HCT116 (cell line): ENCODE results near the gene DMGDH. TPM values are rescaled to one million over a fixed set of nuclear protein-coding genes. Genes with fewer than 3 reads are reported as not detected.

Experiments used
- ATAC-seq: fragments of 200-7000 bp; cut with Tn5 transposase; 2 replicates; pipeline ENCODE4 v1.9.1; 2020; ENCODE audit warnings: mild to moderate bottlenecking, moderate library complexity
- BruUV-seq: library from RNA; stranded (reverse); fragments of 400-500 nt; replicated peaks from 2 replicates; lab custom pipeline; 2021; lab: Mats Ljungman, UMichigan
- CTCF ChIA-PET: fragments of 300-600 bp; sonication (Branson Sonifier 250); formaldehyde crosslinking; loops from one replicate; lab custom pipeline; 2021; ENCODE audit warnings: antibody characterized with exemption; lab: Charles Lee
- POLR2A ChIA-PET: fragments of 300-600, 350-600 bp; sonication (Branson Sonifier 250); formaldehyde crosslinking; loops from one replicate; lab custom pipeline; 2021; ENCODE audit warnings: antibody characterized with exemption; lab: Charles Lee
- RAD21 ChIA-PET, 2 experiments: fragments of 300-600 bp; sonication (Branson Sonifier 250); formaldehyde crosslinking; loops; one replicate each; lab custom pipeline; 2023; ENCODE audit warnings: low total read pairs in 2 of 2; ENCODE audit not compliant: uncharacterized antibody in 2 of 2, unreplicated experiment in 2 of 2, low non-redundant PET in 1 of 2; lab: Charles Lee
- DNase-seq: peaks from one replicate; pipeline ENCODE4 v3.0.0-alpha.2; 2010; ENCODE audit warnings: low read depth, low spot score
- H2AFZ ChIP-seq: fragments of 200-600 bp; shearing (Covaris generic), sonication (generic); 2 replicates; pipeline ENCODE4 v1.6.1; 2017; ENCODE audit warnings: low read depth, mixed run types, mixed read lengths, antibody characterized with exemption, low read length; ENCODE audit not compliant: poor library complexity, severe bottlenecking
- H3K27ac ChIP-seq: 2 replicates; pipeline ENCODE4 v1.5.1; 2012; ENCODE audit warnings: low read depth, low read length
- H3K27me3 ChIP-seq: fragments of 200-600 bp; sonication (generic); 2 replicates; pipeline ENCODE4 v1.6.1; 2016; ENCODE audit warnings: mixed run types, low read length, mixed read lengths; ENCODE audit not compliant: insufficient read depth
- H3K36me3 ChIP-seq, 2 experiments: fragments of 200-500 bp in 1 of 2; fragments of 200-600 bp in 1 of 2; sonication (Bioruptor generic) in 1 of 2; sonication (generic) in 1 of 2; 2 replicates each; pipeline versions ENCODE4 v1.5.1 to v1.6.1; 2014 to 2016; ENCODE audit warnings: low read length in 2 of 2, inconsistent platforms in 1 of 2, mixed read lengths in 1 of 2, mixed run types in 1 of 2; ENCODE audit not compliant: insufficient read depth in 2 of 2, control insufficient read depth in 1 of 2
- H3K4me1 ChIP-seq, 2 experiments: fragments of 200-600 bp in 1 of 2; sonication (generic) in 1 of 2; 2 replicates each; pipeline versions ENCODE4 v1.5.1 to v1.6.1; 2012 to 2017; ENCODE audit warnings: low read length in 2 of 2, inconsistent platforms in 1 of 2, mild to moderate bottlenecking in 1 of 2, mixed read lengths in 1 of 2, mixed run types in 1 of 2, moderate library complexity in 1 of 2; ENCODE audit not compliant: insufficient read depth in 2 of 2, control insufficient read depth in 1 of 2
- H3K4me2 ChIP-seq: fragments of 200-600 bp; sonication (generic); 2 replicates; pipeline ENCODE4 v1.6.1; 2017; ENCODE audit warnings: mixed run types, low read length, mixed read lengths
- H3K4me3 ChIP-seq, 2 experiments: fragments of 200-600 bp in 1 of 2; sonication (generic) in 1 of 2; replicated peaks in 1 of 2; 2 replicates each; pipeline ENCODE4 v1.5.1; 2011 to 2016; ENCODE audit warnings: low read length in 2 of 2, control low read depth in 1 of 2, low read depth in 1 of 2, mild to moderate bottlenecking in 1 of 2, mixed read lengths in 1 of 2, mixed run types in 1 of 2
- H3K79me2 ChIP-seq: fragments of 200-600 bp; sonication (generic); 2 replicates; pipeline ENCODE4 v1.6.1; 2017; ENCODE audit warnings: mild to moderate bottlenecking, mixed run types, low read length, moderate library complexity, mixed read lengths; ENCODE audit not compliant: insufficient read depth
- H3K9ac ChIP-seq: fragments of 200-600 bp; sonication (generic); 2 replicates; pipeline ENCODE4 v1.6.1; 2016; ENCODE audit warnings: low read length, mixed read lengths
- H3K9me2 ChIP-seq: fragments of 200-600 bp; sonication (generic), shearing (Covaris generic); 2 replicates; pipeline ENCODE4 v1.6.1; 2017; ENCODE audit warnings: mixed run types, mild to moderate bottlenecking, moderate library complexity; ENCODE audit not compliant: insufficient read depth
- H3K9me3 ChIP-seq, 2 experiments: fragments of 200-500 bp in 1 of 2; fragments of 200-600 bp in 1 of 2; sonication (Bioruptor generic) in 1 of 2; sonication (generic) in 1 of 2; 2 replicates each; pipeline ENCODE4 v1.6.1; 2014 to 2017; ENCODE audit warnings: low read length in 2 of 2, mixed read lengths in 2 of 2, inconsistent platforms in 1 of 2, low read depth in 1 of 2, mild to moderate bottlenecking in 1 of 2, mixed run types in 1 of 2, moderate library complexity in 1 of 2; ENCODE audit not compliant: control insufficient read depth in 1 of 2, insufficient read depth in 1 of 2
- H4K20me1 ChIP-seq: fragments of 200-600 bp; sonication (generic), shearing (Covaris generic); 2 replicates; pipeline ENCODE4 v1.6.1; 2017; ENCODE audit warnings: mixed run types, mild to moderate bottlenecking, moderate library complexity; ENCODE audit not compliant: insufficient read depth
- ATF3 ChIP-seq: IDR thresholded peaks from 2 replicates; pipeline ENCODE4 v1.6.1; 2012
- CBX3 ChIP-seq: IDR thresholded peaks from 2 replicates; pipeline ENCODE4 v1.6.1; 2012; ENCODE audit warnings: low read depth
- CEBPB ChIP-seq: IDR thresholded peaks from 2 replicates; pipeline ENCODE4 v1.6.1; 2012; ENCODE audit warnings: low read depth
- EGR1 ChIP-seq: IDR thresholded peaks from 2 replicates; pipeline ENCODE4 v1.6.1; 2012; ENCODE audit warnings: low read depth
- ELF1 ChIP-seq: IDR thresholded peaks from 2 replicates; pipeline ENCODE4 v1.6.1; 2012; ENCODE audit warnings: low read depth, borderline replicate concordance
- EZH2 ChIP-seq: fragments of 200-600 bp; sonication (generic); IDR thresholded peaks from 2 replicates; pipeline ENCODE4 v1.6.1; 2017; ENCODE audit warnings: antibody characterized with exemption, mixed run types
- EZH2phosphoT487 ChIP-seq: fragments of 200-600 bp; IDR thresholded peaks from 2 replicates; pipeline ENCODE4 v1.6.1; 2018; ENCODE audit warnings: antibody characterized with exemption, borderline replicate concordance
- FOSL1 ChIP-seq: IDR thresholded peaks from 2 replicates; pipeline ENCODE4 v1.6.1; 2012; ENCODE audit warnings: low read depth
- MAX ChIP-seq: IDR thresholded peaks from 2 replicates; pipeline ENCODE4 v1.6.1; 2012
- RAD21 ChIP-seq: IDR thresholded peaks from 2 replicates; pipeline ENCODE4 v1.6.1; 2012; ENCODE audit warnings: low read depth, mild to moderate bottlenecking
- REST ChIP-seq: IDR thresholded peaks from 2 replicates; pipeline ENCODE4 v1.6.1; 2012; ENCODE audit warnings: low read depth
- SIN3A ChIP-seq: IDR thresholded peaks from 2 replicates; pipeline ENCODE4 v1.6.1; 2012; ENCODE audit warnings: low read depth
- SRF ChIP-seq: IDR thresholded peaks from 2 replicates; pipeline ENCODE4 v1.6.1; 2012; ENCODE audit warnings: low read depth
- TCF7L2 ChIP-seq: IDR thresholded peaks from 2 replicates; pipeline ENCODE4 v1.7.0; 2011; ENCODE audit warnings: borderline replicate concordance, inconsistent platforms; ENCODE audit not compliant: insufficient read depth, insufficient read length; ENCODE audit errors: extremely low read depth
- YY1 ChIP-seq: IDR thresholded peaks from 2 replicates; pipeline ENCODE4 v1.6.1; 2011; ENCODE audit warnings: low read length, low read depth, moderate library complexity, mild to moderate bottlenecking; ENCODE audit not compliant: insufficient replicate concordance; ENCODE audit errors: extremely low read depth
- ZBTB33 ChIP-seq: IDR thresholded peaks from 2 replicates; pipeline ENCODE4 v1.6.1; 2011; ENCODE audit warnings: mild to moderate bottlenecking, low read length, moderate library complexity; ENCODE audit not compliant: insufficient replicate concordance; ENCODE audit errors: extremely low read depth
- ZFX ChIP-seq: fragments of 450-650 bp; IDR thresholded peaks from 2 replicates; pipeline ENCODE4 v1.6.1; 2017
- intact Hi-C: fragments of 100-400 bp; cut with micrococcal nuclease; formaldehyde crosslinking; loops from 2 replicates; pipeline ENCODE4 v1.10.0; 2022
- total RNA-seq: library from RNA; stranded (reverse); gene quantifications from one replicate; pipeline ENCODE4 v1.2.1, GENCODE V29; 2021; ENCODE audit not compliant: unreplicated experiment

DMGDH gene
- total RNA-seq, 1 experiment from 2014 or later: 2.3 TPM

- Histone ChIP-seq H4K20me1 (no peaks in the 10 kb centered on the region), H3K4me2 (no peak overlapping the region), H3K9ac (no peak overlapping the region), H2AFZ (no peak overlapping the region), H3K27me3 (no peaks in the 10 kb centered on the region), H3K27ac (no peak overlapping the region), H3K4me1 (no peaks in the 10 kb centered on the region), H3K4me3 (no peak overlapping the region), H3K9me2 (no peaks in the 10 kb centered on the region), H3K79me2 (no peaks in the 10 kb centered on the region), H3K36me3 (no peaks in the 10 kb centered on the region), H3K9me3 (no peaks in the 10 kb centered on the region)
- TF ChIP-seq RAD21 (no peak), FOSL1 (no peak), CEBPB (no peak), EGR1 (no peak), ZBTB33 (no peak), ZFX (no peak), SIN3A (no peak), REST (no peak), YY1 (no peak), EZH2 (no peak), ATF3 (no peak), TCF7L2 (no peak), ELF1 (no peak), CBX3 (no peak), MAX (no peak), SRF (no peak), EZH2phosphoT487 (no peak)
- ChIA-PET POLR2A (no interaction called here), CTCF (interaction anchor here (1.1 kb wide), 1 partner anchor 138 kb away, joined by 3 read pairs; no protein-coding TSS in a partner anchor), RAD21 (no interaction called here)
- intact Hi-C loops: no loop called here
- DNase-seq (no peak), ATAC-seq (no peak)
- BruUV-seq: no TSS peak
Observed at GRCh38 chr5:78995521-78996007, 73.9 kb downstream of the DMGDH start.
